NCI-H2196 (cell line): ENCODE data around the gene ZBTB7A.

Experiments
- DNase-seq: peaks from one replicate; lab custom pipeline; 2025; ENCODE audit not compliant: unreplicated experiment; lab: John Stamatoyannopoulos, UW

Gene ZBTB7A

DNA sequence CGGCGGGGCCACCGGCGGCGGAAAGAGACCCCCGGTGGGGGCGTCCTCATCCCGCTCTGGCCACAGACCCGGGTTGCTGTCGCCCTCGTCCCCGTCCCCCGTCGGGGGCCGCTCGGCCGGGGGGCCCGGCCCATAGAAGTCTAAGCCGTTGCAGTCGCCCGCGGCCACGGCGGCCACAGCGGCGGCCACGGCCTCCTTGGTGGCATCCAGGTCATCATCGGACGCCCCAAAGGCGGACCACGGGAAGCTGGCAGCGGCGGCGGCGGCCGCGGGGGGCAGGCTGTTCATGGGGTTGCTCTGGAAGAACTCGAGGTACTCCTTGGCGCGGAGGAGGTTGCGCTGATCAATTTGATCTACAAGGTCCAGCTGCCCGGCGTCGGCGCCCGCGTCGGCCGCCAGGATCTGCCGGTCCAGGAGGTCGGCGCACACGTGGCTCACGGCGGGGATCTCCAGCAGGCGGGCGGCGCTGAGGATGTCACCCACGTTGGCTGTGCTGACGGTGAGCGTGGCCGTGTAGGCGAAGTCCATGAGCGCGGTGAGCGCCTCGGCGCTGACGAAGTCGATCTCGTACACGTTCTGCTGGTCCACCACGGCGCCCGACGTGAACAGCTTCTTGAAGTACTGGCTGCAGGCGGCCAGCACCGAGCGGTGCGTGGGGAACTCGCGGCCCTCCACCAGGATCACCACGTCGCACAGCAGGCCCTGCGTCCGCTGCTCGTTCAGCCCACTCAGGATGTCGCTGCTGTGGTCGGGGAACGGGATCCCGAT lies 12.1 kb downstream of the ZBTB7A start:
- no peak for DNase-seq

DNA sequence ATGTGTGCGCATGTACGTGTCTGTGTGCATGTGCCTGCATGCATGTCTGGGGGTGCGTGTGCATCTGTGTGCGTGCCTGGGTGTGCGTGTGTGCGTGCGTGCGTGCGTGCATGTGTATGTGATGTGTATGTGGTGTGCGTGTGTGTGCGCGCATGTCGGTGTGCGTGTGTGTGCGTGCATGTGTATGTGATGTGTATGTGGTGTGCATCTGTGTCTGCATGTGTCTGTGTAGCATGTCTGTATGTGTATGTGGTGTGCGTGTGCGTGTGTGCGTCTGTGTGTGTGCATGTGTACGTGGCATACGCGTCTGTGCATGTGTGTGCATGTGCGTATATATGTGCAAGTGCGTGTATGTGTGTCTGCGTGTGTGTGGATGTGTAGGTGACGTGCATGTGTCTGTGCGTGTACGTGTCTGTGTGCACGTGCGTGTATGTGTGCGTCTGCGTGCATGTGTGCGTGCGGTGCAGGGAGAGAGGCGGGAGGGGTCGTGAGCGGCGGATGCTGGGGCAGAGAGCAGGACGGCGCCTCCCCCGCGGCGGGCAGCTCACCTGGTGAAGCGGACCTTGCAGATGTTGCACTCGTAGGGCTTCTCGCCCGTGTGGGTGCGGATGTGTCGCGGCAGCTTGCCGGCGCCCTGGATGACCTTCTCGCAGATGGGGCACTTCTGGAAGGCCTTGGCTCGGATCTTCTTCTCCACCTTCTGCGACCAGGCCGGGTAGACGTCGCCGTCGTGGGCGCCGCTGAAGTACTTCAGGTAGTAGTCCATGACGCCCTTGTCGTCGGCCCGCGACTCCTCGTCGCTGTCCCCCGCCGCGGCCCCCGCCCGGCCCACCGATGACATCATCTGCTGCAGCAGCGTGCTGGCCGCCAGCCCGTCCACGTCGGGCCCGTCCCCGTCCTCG lies 13.0 kb downstream of the ZBTB7A start:
- DNase-seq = no peak

DNA sequence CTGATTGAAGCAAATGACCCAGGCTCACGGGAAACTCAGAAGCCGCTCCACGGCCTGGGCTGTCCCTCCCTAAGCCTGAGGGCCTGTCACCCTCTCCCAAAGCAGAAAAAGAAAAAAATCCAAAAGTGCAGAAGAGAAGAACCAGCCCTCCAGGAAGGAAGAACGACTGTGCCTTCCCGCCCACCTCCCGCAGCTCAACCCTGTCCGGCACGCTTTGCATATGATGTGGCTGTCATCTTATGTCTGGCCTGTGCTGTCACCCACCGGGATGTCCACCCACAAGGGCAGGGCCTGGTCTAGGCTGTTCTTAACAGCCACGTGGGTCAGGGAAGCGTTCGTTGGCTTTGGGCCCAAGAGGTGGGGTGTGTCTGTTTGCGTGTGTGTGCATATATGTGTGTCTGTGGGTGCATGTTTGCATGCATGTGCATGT lies 13.7 kb downstream of the ZBTB7A start:
- DNase-seq = no peak

DNA sequence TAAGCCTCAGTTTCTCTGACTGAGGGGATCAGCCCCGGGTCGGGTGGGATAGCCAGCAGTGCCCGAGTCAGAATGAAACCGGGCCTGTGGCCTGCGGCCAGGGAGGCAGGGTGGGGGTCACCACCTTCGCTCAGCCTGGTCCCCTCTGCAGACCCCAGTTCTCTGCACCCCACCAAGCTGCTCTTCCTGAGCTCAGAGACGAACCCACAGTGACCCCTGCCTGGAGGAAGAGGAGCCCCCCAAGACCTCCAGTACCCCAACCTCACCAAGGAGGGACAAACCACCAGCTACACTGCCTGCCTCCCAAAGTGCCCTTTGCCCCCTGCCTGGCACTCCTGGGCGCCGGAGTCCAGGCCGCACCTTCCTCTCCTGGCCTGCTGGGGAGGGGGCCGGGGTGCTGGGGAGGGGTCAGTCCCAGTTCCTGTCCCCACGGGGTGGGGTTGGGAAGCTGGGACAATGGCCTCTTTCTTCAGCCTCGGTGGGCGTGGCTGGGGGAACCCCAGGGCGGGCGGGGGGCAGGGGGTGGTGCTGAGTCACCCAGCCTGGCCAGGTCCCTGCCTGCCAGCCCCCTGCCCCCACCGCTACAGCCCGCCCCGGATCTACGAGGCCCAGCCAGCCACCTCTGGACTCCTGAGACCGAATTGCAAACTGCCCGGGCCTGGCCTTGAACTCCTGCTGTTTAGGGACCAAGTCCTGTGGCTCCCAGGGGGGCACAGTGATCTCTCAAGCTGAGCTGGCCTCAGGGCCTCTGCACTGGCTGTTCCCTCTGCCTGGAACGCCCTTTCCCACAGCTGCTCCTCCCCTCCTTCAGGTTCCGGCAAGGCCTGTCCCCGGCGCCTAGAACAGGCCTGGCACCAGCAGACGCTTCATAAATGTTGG lies 14.3 kb downstream of the ZBTB7A start:
- no peak for DNase-seq

DNA sequence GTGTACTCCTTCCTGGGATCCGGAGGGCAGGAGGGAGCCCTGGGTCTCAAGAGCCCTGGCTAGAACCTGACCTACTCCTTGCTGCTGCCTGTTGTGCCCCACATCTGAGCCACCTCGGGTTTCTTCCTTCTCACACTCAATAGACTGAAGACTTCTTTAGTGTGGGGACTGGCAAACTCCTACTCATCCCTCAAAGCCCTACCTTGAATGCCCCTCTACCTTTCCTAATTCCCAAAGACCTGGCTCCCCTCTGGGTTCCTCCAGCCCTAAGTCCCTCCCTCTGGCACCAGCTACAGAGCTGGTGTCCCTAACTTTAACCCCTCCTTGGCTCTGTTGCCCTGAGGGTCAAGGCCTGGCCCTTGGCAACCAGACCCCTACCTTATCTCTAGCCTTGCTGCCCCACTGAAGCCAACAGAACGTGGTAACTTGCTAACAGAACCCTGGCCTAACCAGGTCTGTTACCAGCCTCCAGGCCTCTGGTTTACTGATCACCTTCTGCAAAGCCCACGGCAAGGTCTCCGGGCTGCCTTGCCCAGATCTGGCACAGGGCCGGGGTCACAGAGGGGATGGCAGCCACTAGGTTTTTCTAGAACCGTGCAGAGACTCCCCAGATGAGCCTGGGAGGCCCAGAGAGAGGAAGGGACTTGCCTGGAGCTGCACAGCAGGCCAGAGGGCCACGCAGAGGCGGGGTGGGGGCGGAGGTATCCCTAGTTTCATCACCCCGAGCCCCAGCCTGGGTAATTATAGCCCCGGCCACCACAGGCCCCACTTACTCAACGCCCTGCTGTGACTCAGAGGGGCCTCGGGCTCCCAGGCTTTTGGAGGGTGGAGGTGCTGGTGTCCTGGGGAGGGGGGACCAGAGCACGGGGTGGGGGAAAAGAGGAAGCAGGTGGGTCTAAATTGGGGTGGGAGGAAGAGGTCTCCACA lies 15.3 kb downstream of the ZBTB7A start:
- no peak for DNase-seq

DNA sequence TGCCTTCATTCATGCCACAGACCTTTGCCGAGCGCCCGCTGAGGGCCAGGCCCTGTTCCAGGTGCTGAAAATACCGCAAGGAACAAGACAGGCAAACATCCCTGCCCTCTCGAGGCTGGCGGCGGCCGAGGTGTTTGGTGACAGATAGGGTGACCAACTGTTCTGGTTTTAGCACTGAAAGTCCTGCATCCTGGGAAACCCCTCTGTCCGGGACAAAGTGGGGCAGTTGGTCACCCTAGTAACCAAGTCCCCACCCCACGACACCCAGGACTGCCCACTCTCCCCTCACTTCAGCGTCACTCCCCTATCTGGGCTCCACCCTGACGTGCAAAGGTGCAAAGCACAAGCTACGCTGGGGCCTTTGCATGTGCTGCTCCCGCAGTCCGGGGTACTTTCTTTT lies 17.3 kb downstream of the ZBTB7A start:
- DNase-seq = no peak

DNA sequence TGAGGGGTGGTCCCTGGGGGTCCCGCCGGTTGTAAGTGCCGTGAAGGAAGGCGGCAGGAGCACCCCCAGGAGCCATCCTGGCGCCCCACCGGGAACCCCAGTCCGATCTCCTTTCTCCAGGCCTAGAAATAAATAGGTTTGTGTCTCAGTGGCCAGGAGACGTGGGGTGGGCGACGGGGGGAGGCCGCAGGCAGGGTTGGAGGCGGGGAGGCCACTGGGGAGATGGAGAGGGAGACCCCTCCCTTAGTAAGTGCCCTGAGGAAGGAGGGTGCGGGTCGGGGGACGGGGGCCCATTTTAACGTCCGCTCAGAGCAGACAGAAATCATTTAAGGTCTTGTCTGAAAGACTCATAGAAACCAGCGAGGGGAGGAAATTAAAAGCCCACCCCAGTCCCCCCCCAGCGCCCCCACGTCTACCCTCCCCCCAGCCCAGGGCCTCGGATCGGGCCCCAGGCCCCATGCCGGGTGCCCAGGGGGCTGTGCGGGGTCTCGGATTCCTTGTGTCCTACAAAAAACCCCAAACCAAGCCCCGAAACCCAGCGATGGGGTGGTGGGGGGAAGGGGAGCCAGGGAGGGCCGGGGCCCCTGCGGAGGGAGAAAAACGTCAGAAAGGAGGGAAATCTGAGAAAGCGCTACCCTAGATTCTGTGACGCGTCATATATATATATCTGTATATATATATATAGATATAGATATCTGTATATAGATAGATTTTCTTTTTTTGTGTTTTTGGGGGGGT lies 19.6 kb downstream of the ZBTB7A start:
- DNase-seq = no peak

DNA sequence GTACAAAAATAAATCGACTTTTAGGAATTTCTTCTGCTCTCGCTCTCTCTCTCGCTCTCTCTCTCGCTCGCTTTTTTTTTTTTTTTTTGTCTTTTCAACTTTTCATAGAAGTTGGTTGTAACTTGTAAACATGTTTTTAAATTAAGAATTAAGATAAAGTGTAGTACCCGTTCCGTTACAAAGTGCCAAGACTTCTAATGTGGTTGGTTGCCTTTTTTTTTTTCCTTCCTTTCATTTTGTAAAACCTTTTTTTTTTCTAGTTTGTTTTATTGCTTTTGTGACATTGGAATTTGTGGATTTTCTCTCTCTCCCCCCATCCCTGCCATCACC lies 20.4 kb downstream of the ZBTB7A start:
- no peak for DNase-seq

DNA sequence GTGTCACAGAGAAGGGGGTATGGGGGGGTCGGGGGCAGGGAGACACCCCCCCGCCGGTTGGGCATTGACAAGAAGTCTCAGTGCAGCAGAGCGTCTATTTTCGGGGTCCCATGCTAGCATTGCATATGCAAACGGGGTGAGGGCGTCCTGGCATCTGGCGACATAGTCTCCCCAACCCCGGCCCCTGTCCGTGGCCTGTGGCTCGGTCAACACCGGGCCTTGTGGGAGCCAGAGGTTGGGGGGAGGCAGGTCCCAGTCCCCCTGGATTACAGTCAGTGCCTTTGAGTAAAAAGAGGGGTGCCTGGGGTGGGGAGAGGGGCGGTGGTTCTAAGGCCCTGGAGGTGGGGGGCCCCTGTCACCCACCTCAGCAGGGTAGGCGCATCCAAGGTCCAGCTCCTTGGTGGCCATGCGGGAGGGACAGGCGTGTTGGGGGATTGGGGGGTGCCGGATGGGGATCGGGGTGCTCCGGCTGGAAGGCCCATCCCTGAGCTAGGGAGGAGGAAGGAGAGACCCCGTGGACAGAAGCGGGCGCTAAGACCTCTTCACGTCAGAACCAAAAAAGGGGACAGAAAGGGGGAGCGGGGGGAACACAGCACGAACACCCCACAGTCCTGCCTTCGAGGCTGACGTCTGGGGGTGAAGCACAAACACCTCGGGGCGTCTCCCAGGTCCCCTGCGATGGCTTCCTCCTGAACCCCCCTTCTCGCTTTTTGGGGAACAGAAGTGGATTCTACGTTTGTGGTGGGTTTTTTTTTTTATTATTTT lies 20.9 kb downstream of the ZBTB7A start:
- no peak for DNase-seq

DNA sequence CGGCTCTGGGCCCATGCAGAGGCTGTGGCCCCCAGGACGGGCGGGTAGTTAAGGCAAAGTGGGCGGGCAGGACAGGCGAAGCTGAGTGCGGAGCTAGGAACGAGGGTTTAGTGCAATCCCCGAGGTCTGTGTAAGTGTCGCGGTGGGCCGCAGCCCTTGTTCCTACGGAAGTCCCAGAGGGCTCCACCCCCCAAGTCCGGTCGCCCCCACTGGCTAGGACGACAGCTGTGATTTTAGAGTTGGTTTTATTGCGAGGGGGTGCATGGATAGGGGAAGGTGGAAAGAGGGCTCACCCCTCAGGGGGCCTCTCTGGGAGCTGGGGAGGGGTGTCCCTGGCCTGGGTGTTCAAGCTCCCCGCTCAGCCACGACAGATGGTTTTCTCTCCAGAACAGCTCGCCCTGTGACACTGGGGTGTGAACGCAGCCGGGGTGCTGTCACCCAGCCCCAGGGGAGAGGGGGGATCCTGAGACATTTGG lies 21.7 kb downstream of the ZBTB7A start:
- DNase-seq = no peak

DNA sequence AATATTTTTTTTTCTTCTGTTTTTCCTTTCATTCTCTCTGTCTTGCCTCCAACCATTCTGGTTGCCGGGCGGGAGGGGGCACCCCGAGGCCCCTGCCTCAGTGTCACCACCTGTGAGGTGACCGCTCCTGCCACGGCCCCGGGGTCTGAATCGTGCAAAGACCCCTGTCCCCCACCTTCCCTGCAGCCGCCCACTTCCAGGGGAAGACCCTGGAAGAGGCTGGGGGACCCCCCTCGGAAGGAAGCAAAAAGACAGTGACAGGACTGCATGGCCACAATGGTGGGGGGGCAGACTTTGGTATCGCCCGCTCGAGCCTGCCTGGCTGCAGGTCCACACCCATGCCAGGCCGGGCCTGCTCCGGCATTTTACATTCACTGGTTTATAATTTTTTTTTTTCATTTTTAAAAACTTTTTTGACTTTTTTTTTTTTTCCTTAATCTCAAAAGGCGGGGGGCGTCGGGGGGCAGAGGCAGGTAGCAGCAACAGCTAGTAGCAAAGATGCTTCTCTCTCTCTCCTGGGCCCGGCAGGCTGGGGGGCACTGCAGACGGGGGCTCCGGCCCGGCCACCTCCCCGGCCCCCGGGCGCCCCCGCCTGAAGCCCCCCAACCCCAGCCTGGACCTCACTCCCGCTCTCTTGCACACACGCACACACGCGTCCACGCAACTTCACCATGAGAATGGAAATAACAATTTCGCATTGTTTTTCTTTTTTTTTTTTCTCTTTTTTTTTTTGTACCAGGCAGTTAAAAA lies 22.6 kb downstream of the ZBTB7A start:
- DNase-seq = no peak

DNA sequence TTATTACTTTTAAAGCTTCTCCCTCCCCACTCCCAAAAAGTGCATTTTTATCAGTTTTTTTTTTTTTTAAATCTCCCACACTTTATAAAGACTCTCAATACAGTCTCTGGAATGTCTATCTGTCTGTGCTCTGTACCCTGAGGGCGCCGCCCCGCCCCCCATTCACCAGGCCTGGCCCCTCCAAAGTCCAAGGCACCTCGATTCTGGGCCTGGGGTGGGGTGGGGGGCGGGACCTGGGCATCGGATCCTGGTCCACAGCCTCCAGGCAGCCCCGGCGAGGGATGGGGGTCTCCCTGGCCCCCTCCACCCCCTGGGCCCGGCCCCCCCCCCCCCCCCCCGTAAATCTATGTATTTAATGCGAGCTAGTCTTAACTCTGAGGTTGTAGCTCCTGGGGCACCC lies 23.3 kb downstream of the ZBTB7A start:
- no peak for DNase-seq

DNA sequence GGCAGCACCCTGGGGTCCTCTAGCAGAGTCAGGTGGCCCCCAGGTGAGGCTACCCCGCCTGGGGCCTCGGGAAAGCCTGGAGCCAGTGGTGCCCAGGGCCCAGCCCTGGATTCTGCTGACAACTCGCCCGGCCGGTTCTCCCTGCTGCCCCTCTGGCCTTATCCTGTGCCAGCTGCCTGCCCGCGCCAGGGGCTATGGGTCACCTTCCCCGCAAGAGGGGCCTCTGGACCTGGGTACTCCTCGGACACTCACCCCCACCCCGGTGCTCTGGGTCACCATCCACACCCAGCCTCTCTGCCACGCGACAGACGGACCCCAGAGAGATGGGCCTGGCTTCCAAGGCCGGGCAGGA lies 24.0 kb downstream of the ZBTB7A start:
- no peak for DNase-seq

DNA sequence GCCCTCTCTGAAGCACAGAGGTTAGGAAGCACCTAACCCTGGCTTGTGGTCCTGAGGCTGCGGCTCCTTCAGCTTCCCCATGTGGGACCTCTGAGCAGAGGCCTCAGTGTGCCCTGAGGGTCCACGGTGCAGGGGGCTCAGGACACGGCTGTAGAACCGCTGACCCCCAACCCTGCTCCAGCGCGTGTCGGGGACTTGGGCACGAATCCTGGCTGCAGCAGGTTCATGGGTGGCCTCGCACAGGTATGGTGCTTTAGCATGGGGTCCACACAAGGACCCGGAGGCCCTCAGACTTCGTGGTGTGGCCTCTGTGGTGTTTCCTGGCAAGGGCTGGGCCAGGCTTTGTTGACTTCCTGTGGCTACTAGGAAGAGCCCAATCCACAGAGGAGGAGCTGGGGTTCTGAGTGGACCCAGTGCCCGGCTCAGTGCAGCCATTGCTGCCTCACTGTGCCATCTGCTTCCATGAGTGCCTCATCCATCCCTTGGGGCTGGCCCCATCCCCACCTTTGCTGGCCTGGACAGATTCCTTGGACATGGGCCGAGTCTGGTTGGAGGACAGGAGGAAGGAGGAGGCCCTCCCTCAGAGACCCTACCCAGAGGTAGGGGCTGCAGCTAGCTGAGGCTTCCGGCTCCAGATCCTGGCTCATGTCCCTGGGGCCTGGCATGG lies 24.5 kb downstream of the ZBTB7A start:
- no peak for DNase-seq

DNA sequence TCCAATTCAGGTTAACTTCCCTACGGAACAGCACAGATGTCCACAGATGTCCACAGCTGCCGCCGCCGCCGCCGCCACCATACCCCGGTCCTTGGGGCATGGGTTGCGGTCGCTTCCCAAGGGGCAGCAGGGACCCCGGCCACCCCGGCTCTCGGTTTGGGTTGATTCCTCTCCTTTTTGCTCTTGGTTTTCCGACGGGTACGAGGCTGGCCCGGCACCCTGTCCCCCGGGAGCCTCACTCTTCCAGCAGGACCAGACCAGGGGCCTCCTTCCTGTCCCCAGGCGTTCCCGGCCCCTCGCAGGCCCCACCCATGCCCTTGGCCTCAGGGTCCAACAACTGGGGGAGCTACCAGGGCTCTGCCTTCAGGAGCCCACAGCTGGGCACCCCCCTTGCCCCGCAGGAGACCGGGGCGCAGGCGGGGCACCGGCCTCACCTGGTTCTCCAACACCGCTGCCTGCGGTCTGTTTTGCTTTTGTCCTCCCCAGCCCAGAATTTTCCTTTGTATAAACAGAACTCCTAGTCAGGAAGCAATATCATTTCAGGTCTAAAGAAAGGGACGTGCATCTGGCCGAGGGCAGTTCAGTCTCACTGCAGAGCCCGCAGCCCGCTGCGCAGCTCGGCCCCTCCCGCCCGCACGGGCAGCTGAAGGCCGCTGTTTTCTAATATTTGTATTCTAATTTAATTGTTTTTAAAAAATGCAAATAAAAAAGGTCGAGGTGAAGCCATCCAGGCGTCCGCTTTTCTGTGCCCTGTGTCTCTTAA lies 27.9 kb downstream of the ZBTB7A start:
- no peak for DNase-seq

DNA sequence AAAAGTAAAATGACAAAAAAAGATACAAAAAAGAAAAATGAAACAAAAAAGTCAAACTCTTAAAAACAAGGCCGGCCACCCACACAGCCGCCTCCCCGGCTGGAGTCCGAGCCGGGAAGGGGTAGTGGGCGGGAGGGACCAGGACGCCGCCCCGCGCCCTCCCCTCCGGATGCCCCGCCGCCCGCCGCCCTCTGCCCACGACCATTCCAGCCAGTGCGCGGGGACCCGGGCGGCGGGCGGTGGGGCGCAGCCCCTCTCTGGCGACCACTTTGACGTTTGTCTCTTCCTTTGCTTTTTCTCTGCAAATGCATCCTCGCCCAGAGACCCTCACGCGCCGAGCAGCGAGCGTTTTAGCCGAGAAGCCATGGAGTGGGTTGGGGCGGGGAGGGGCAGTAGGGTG lies 28.6 kb downstream of the ZBTB7A start:
- DNase-seq = no peak
